HepG2 (cell line): Measurements from ENCODE around the gene RRAS. TPM values are rescaled to one million over a fixed set of nuclear protein-coding genes. Genes with fewer than 3 reads are reported as not detected.
A peak's percentile ranks its signal among the peaks of the same experiment; 100 is the strongest.

Source experiments
- ATAC-seq: fragments of 200-7000 bp; cut with Tn5 transposase; 3 replicates; pipeline ENCODE4 v1.9.1; 2020; ENCODE audit warnings: mild to moderate bottlenecking, moderate library complexity
- BruUV-seq: library from RNA; stranded (reverse); fragments of 400-500 nt; replicated peaks from 2 replicates; lab custom pipeline; 2021; lab: Mats Ljungman, UMichigan
- CTCF ChIA-PET: fragments of 300-600 bp; formaldehyde crosslinking; extraction: SDS; loops from one replicate; lab custom pipeline; 2021; ENCODE audit warnings: low total read pairs, inconsistent platforms, low intra/inter-chr PET ratio; lab: Yijun Ruan, JAX
- POLR2A ChIA-PET: fragments of 350-600 bp; sonication (Branson Sonifier 250); formaldehyde crosslinking; loops from one replicate; lab custom pipeline; 2020; ENCODE audit warnings: antibody characterized with exemption, inconsistent platforms; lab: Yijun Ruan, JAX
- DNase-seq: peaks from one replicate; pipeline ENCODE4 v3.0.0-alpha.2; 2015; ENCODE audit warnings: low spot score
- FAIRE-seq: peaks from 3 replicates; lab custom pipeline; 2011; peaks lifted over from hg19 to GRCh38; lab: Jason Lieb, UNC
- H2AFZ ChIP-seq: one replicate; pipeline ENCODE4 v1.6.1; 2011; ENCODE audit warnings: low read length, inconsistent platforms
- H3K27ac ChIP-seq: fragments of 300-600 bp; 3 replicates; pipeline ENCODE4 v1.8.0; 2011; ENCODE audit warnings: mixed run types, mild to moderate bottlenecking, mixed read lengths, low read length, inconsistent platforms; ENCODE audit not compliant: insufficient read depth; ENCODE audit errors: extremely low read length
- H3K27me3 ChIP-seq, 2 experiments: fragments of 200-600 bp in 1 of 2; 2 replicates in 1 of 2; 3 replicates in 1 of 2; pipeline versions ENCODE4 v1.6.0 to v1.8.0; 2011; ENCODE audit warnings: low read length in 2 of 2, mild to moderate bottlenecking in 2 of 2, moderate library complexity in 2 of 2, inconsistent platforms in 1 of 2; ENCODE audit not compliant: insufficient read depth in 2 of 2, control insufficient read depth in 1 of 2
- H3K36me3 ChIP-seq, 2 experiments: fragments of 200-600 bp in 1 of 2; replicated peaks in 1 of 2; 2 replicates in 1 of 2; 3 replicates in 1 of 2; pipeline versions ENCODE4 v1.5.1 to v1.8.0; 2011; ENCODE audit warnings: low read length in 2 of 2, inconsistent platforms in 1 of 2; ENCODE audit not compliant: insufficient read depth in 2 of 2, control insufficient read depth in 1 of 2
- H3K4me1 ChIP-seq: 2 replicates; pipeline ENCODE4 v1.5.1; 2012; ENCODE audit warnings: low read length, inconsistent platforms; ENCODE audit not compliant: insufficient read depth
- H3K4me2 ChIP-seq: 2 replicates; pipeline ENCODE4 v1.6.0; 2011; ENCODE audit warnings: low read depth, low read length, inconsistent platforms
- H3K4me3 ChIP-seq, 3 experiments: fragments of 200-600 bp in 1 of 3; sonication (generic), shearing (Covaris generic) in 1 of 3; replicated peaks in 1 of 3; 2 replicates each; pipeline ENCODE4 v1.5.1; 2011 to 2016; ENCODE audit warnings: low read length in 3 of 3, inconsistent platforms in 2 of 3, low read depth in 2 of 3, mild to moderate bottlenecking in 2 of 3, control low read depth in 1 of 3, mixed read lengths in 1 of 3; ENCODE audit not compliant: insufficient read depth in 1 of 3
- H3K79me2 ChIP-seq: one replicate; pipeline ENCODE4 v1.6.1; 2011; ENCODE audit warnings: low read length, inconsistent platforms; ENCODE audit not compliant: insufficient read depth
- H3K9ac ChIP-seq: 2 replicates; pipeline ENCODE4 v1.6.0; 2011; ENCODE audit warnings: mild to moderate bottlenecking, low read depth, low read length, inconsistent platforms; ENCODE audit not compliant: insufficient read depth
- H3K9me3 ChIP-seq: 2 replicates; pipeline ENCODE4 v1.5.1; 2012; ENCODE audit warnings: mild to moderate bottlenecking, low read length
- H4K20me1 ChIP-seq: 2 replicates; pipeline ENCODE4 v1.6.0; 2011; ENCODE audit warnings: inconsistent platforms, mild to moderate bottlenecking, low read length, moderate library complexity; ENCODE audit not compliant: insufficient read depth
- AGO2 ChIP-seq: fragments of 200-400 bp; formaldehyde crosslinking; optimal IDR thresholded peaks from 2 replicates; pipeline ENCODE3; 2017; ENCODE audit warnings: mild to moderate bottlenecking, low read depth, low read length, moderate library complexity
- BCL3 ChIP-seq: sonication (generic); formaldehyde crosslinking; IDR thresholded peaks from 2 replicates; pipeline ENCODE4 v1.5.1; 2020; ENCODE audit warnings: mild to moderate bottlenecking, missing genetic modification reagents, moderate library complexity
- E2F2 ChIP-seq: sonication (generic); formaldehyde crosslinking; IDR thresholded peaks from 2 replicates; pipeline ENCODE4 v1.4.0; 2020; ENCODE audit warnings: missing genetic modification reagents, borderline replicate concordance
- FLYWCH1 ChIP-seq: sonication (generic); formaldehyde crosslinking; IDR thresholded peaks from 2 replicates; pipeline ENCODE4 v1.8.1; 2023; ENCODE audit warnings: mild to moderate bottlenecking, missing genetic modification reagents
- IRF1 ChIP-seq: sonication (generic); formaldehyde crosslinking; IDR thresholded peaks from 2 replicates; pipeline ENCODE4 v1.4.0; 2020; ENCODE audit warnings: low read depth, mild to moderate bottlenecking, missing genetic modification reagents
- POLR2AphosphoS2 ChIP-seq: IDR thresholded peaks from 2 replicates; pipeline ENCODE4 v1.6.1; 2011; ENCODE audit warnings: low read depth, low read length, improper control_type of control experiment
- POLR2G ChIP-seq: fragments of 200-400 bp; formaldehyde crosslinking; IDR thresholded peaks from 2 replicates; pipeline ENCODE4 v1.6.1; 2018; ENCODE audit warnings: mild to moderate bottlenecking, low read depth, low read length, moderate library complexity
- PPARG ChIP-seq: conservative IDR thresholded peaks from 2 replicates; pipeline ENCODE4 v1.6.1; 2016; ENCODE audit warnings: missing biosample characterization, missing genetic modification reagents
- RBM22 ChIP-seq: fragments of 200-400 bp; formaldehyde crosslinking; optimal IDR thresholded peaks from 2 replicates; pipeline ENCODE3; 2017; ENCODE audit warnings: mild to moderate bottlenecking, low read length, moderate library complexity
- SNAI1 ChIP-seq: sonication (generic); formaldehyde crosslinking; IDR thresholded peaks from 2 replicates; pipeline ENCODE4 v1.5.0; 2020; ENCODE audit warnings: mild to moderate bottlenecking, missing genetic modification reagents, borderline replicate concordance
- SSRP1 ChIP-seq: IDR thresholded peaks from 2 replicates; pipeline ENCODE4 v1.6.1; 2016; ENCODE audit warnings: control low read depth
- TAF1 ChIP-seq: sonication (generic); formaldehyde crosslinking; IDR thresholded peaks from 2 replicates; pipeline ENCODE4 v1.4.0; 2020; ENCODE audit warnings: missing genetic modification reagents
- TBP ChIP-seq: sonication (generic); formaldehyde crosslinking; IDR thresholded peaks from 2 replicates; pipeline ENCODE4 v1.5.0; 2020; ENCODE audit warnings: missing genetic modification reagents
- ZNF230 ChIP-seq: sonication (generic); formaldehyde crosslinking; IDR thresholded peaks from 2 replicates; pipeline ENCODE4 v1.4.0; 2020; ENCODE audit warnings: mild to moderate bottlenecking, missing genetic modification reagents
- ZNF3 ChIP-seq: IDR thresholded peaks from 2 replicates; pipeline ENCODE4 v1.7.0; 2017; ENCODE audit warnings: inconsistent platforms
- ZNF354B ChIP-seq: sonication (generic); formaldehyde crosslinking; IDR thresholded peaks from 2 replicates; pipeline ENCODE4 v1.8.0; 2022; ENCODE audit warnings: mild to moderate bottlenecking, missing genetic modification reagents
- ZNF362 ChIP-seq: sonication (generic); formaldehyde crosslinking; IDR thresholded peaks from 2 replicates; pipeline ENCODE4 v1.4.0; 2020; ENCODE audit warnings: missing genetic modification reagents, mild to moderate bottlenecking, borderline replicate concordance
- ZNF772 ChIP-seq: sonication (generic); formaldehyde crosslinking; IDR thresholded peaks from 2 replicates; pipeline ENCODE4 v1.5.0; 2020; ENCODE audit warnings: mild to moderate bottlenecking, missing genetic modification reagents
- WGBS: methylation state at CpG from one replicate; pipeline ENCODE4 v1.1.6; 2017; ENCODE audit warnings: low lambda C conversion rate; 5-methylcytosine and 5-hydroxymethylcytosine counted together
- in situ Hi-C: cut with HindIII; loops from 2 replicates; pipeline ENCODE4 v1.10.0; 2017; ENCODE audit warnings: low pct_unique_long_range_greater_than_20kb; ENCODE audit not compliant: extremely low pct_ligation_motif_present
- intact Hi-C: fragments of 100-400 bp; cut with micrococcal nuclease; formaldehyde crosslinking; loops from one replicate; pipeline ENCODE4 v1.10.0; 2022; ENCODE audit not compliant: unreplicated experiment
- polyA plus RNA-seq, 8 experiments: library from polyadenylated mRNA; depleted of rRNA in 3 of 8; stranded (reverse) in 7 of 8; unstranded in 1 of 8; fragments of >200 nt; fragmentation: Illumina TruSeq in 4 of 8; extraction: Trizol in 4 of 8; gene quantifications; 2 replicates each; pipeline versions ENCODE4 v1.2.1 to v1.2.3, GENCODE V29; 2011 to 2016; ENCODE audit warnings: low read depth in 4 of 8, missing spikeins in 1 of 8, mixed read lengths in 1 of 8; ENCODE audit not compliant: insufficient read depth in 1 of 8
- total RNA-seq, 5 experiments: library from RNA; depleted of rRNA; stranded (reverse); fragments of >200 nt; fragmentation: Illumina TruSeq; extraction: Trizol; gene quantifications; 2 replicates each; pipeline ENCODE4 v1.2.3, GENCODE V29; 2016; ENCODE audit warnings: low read depth in 1 of 5
- TF ChIP-seq, protein P1 (sequence below): sonication (generic); formaldehyde crosslinking; IDR thresholded peaks from 2 replicates; pipeline ENCODE4 v1.8.1; 2022; ENCODE audit warnings: mild to moderate bottlenecking, missing genetic modification reagents
- TF ChIP-seq, protein P2 (sequence below): sonication (generic); formaldehyde crosslinking; IDR thresholded peaks from 2 replicates; pipeline ENCODE4 v1.5.0; 2020; ENCODE audit warnings: mild to moderate bottlenecking, low read depth, missing genetic modification reagents, borderline replicate concordance

Gene RRAS
- total and polyA plus RNA-seq, 2 of the 13 experiments (the other 11 are each of a cell fraction or from before 2014, with no cell fraction given), result 1.5 to 12.0 TPM

DNA sequence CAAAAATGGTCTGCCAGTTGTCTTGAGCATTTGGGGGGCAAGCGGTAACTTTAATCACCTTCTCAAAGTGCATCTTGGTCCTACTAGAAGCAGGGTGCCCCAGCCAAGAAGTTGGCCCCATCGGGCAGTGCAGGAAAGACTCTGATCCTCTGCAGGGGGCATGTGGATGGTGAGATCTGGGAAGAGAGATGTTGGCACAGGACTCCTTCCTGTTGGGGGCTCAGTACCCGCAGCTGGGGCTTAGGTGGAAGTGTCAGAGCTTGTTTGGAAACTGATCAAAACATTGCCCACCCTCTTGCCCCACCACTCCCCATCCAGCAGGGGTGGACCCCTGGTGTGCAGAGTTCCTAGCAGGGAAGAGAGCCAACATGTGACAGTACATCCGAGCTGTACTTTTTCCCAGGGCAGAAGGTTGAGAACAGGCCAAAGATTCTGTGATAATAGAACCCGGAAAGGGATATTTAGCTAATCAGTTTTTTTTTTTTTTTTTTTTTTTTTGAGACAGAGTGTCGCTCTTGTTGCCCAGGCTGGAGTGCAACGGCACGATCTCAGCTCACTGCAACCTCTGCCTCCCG, 8.8 kb downstream of the RRAS start:
- BruUV-seq, result TSS peak; percentile 48
- Histone ChIP-seq H3K9me3 (no peaks in the 10 kb centered on the region), H3K36me3 (peaks cover 1 to 5% of the 10 kb centered on the region in 2 experiments; a peak in 1 of 5 replicates), H3K4me1 (peaks cover 10% of the 10 kb centered on the region; the same call in 1 of the 2 replicates), H3K9ac (no peak overlapping the region), H3K4me2 (no peak overlapping the region), H3K4me3 (no peak overlapping the region), H2AFZ (no peak overlapping the region), H4K20me1 (no peaks in the 10 kb centered on the region), H3K27ac (no peak overlapping the region), H3K27me3 (no peaks in the 10 kb centered on the region), H3K79me2 (no peaks in the 10 kb centered on the region)
- intact Hi-C loops (loop anchor here (1.0 kb wide), 1 partner anchor 15 kb away; no protein-coding TSS in a partner anchor), in situ Hi-C loops (no loop called here)
- POLR2A ChIA-PET, result interaction anchor here (1.1 kb wide), 1 partner anchor 9 kb away, joined by 5 read pairs; the partner anchor contains the start of gene RRAS
- WGBS, result 59% methylated on average over 7 of the region's 9 CpGs
- no peak for FAIRE-seq
- no peak for ATAC-seq
- no peak for DNase-seq
- CTCF ChIA-PET, result no interaction called here
- TF ChIP-seq ZNF3, result no peak
- TF ChIP-seq RBM22, result peak; percentile 24
- TF ChIP-seq POLR2G, result 0 out of 2 replicates have a peak, but pooled peaks have one; percentile 31
- TF ChIP-seq ZNF230 (CRISPR knock-in tag), result no peak
- TF ChIP-seq FLYWCH1, result no peak
- TF ChIP-seq ZNF362 (CRISPR knock-in tag), result no peak
- TF ChIP-seq SNAI1, result no peak
- TF ChIP-seq, protein P1, sequence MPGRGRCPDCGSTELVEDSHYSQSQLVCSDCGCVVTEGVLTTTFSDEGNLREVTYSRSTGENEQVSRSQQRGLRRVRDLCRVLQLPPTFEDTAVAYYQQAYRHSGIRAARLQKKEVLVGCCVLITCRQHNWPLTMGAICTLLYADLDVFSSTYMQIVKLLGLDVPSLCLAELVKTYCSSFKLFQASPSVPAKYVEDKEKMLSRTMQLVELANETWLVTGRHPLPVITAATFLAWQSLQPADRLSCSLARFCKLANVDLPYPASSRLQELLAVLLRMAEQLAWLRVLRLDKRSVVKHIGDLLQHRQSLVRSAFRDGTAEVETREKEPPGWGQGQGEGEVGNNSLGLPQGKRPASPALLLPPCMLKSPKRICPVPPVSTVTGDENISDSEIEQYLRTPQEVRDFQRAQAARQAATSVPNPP (CRISPR knock-in tag), result no peak
- TF ChIP-seq SSRP1 (CRISPR knock-in tag), result peak; percentile 14; the same call in 1 of the 2 replicates
- TF ChIP-seq PPARG (CRISPR knock-in tag), result no peak
- TF ChIP-seq POLR2AphosphoS2, result no peak
- no peak for TF ChIP-seq E2F2 (CRISPR knock-in tag)
- TF ChIP-seq ZNF772 (CRISPR knock-in tag), result no peak
- TF ChIP-seq AGO2, result peak; percentile 19
- TF ChIP-seq IRF1, result no peak
- no peak for TF ChIP-seq ZNF354B (CRISPR knock-in tag)
- TF ChIP-seq TAF1, result no peak
- TF ChIP-seq BCL3 (CRISPR knock-in tag), result no peak
- TF ChIP-seq, protein P2, sequence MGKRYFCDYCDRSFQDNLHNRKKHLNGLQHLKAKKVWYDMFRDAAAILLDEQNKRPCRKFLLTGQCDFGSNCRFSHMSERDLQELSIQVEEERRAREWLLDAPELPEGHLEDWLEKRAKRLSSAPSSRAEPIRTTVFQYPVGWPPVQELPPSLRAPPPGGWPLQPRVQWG, result no peak
- TF ChIP-seq TBP (CRISPR knock-in tag), result no peak
